ENCODE results near the gene SCYGR1. TPM values are rescaled to one million over a fixed set of nuclear protein-coding genes. Genes with fewer than 3 reads are reported as not detected.

The SCYGR1 gene
- polyA plus RNA-seq, 1 donor from 2014 or later = not detected

- Histone ChIP-seq H4K20me1 (ENCODE audit: insufficient read depth) (no peaks in the 10 kb centered on the region), H3F3A (ENCODE audit: insufficient read depth, low read length, poor library complexity, severe bottlenecking) (no peaks in the 10 kb centered on the region), H3K4me2 (ENCODE audit: low read length) (no peak overlapping the region), H3K27ac (ENCODE audit: low read length) (no peak overlapping the region), H3K27me3 (ENCODE audit: insufficient read depth, low read depth, low read length) (no peaks in the 10 kb centered on the region), H2AFZ (ENCODE audit: low read depth, low read length) (no peak overlapping the region), H3K9ac (ENCODE audit: low read length) (no peak overlapping the region), H3K9me2 (ENCODE audit: insufficient read depth, low read length) (no peaks in the 10 kb centered on the region), H3K36me3 (ENCODE audit: insufficient read depth, low read length) (no peaks in the 10 kb centered on the region), H3K9me3 (ENCODE audit: low read length) (no peaks in the 10 kb centered on the region), H3K4me3 (ENCODE audit: low read length) (no peak overlapping the region), H3K79me2 (replicated peaks; ENCODE audit: insufficient read depth, low read length) (no peaks in the 10 kb centered on the region)
- TF ChIP-seq MXI1 (conservative IDR thresholded peaks at IDR 0.05; ENCODE audit: poor library complexity, severe bottlenecking) (no peak), TAF1 (IDR thresholded peaks at IDR 0.05; ENCODE audit: low read depth) (no peak), SMC3 (conservative IDR thresholded peaks at IDR 0.05; ENCODE audit: poor library complexity) (no peak), POLR2AphosphoS5 (IDR thresholded peaks at IDR 0.05) (no peak)
Observed at GRCh38 chr2:227411320-227411989, 23.7 kb upstream of the SCYGR1 start.

GRCh38 chr2:227410191-227410590 lies 22.4 kb upstream of the SCYGR1 start:
- Histone ChIP-seq H3K4me2 (ENCODE audit: low read length) (no peak overlapping the region), H3K9me3 (ENCODE audit: low read length) (no peaks in the 10 kb centered on the region), H2AFZ (ENCODE audit: low read depth, low read length) (no peak overlapping the region), H3K79me2 (replicated peaks; ENCODE audit: insufficient read depth, low read length) (no peaks in the 10 kb centered on the region), H3F3A (ENCODE audit: insufficient read depth, low read length, poor library complexity, severe bottlenecking) (no peaks in the 10 kb centered on the region), H3K4me3 (ENCODE audit: low read length) (no peak overlapping the region), H3K9ac (ENCODE audit: low read length) (no peak overlapping the region), H3K36me3 (ENCODE audit: insufficient read depth, low read length) (no peaks in the 10 kb centered on the region), H3K27me3 (ENCODE audit: insufficient read depth, low read depth, low read length) (no peaks in the 10 kb centered on the region), H4K20me1 (ENCODE audit: insufficient read depth) (no peaks in the 10 kb centered on the region), H3K9me2 (ENCODE audit: insufficient read depth, low read length) (no peaks in the 10 kb centered on the region), H3K27ac (ENCODE audit: low read length) (no peak overlapping the region)
- no peak for TF ChIP-seq CTCF (IDR thresholded peaks at IDR 0.05; ENCODE audit: poor library complexity, severe bottlenecking)

GRCh38 chr2:227407591-227408151 lies 19.9 kb upstream of the SCYGR1 start:
- Histone ChIP-seq H4K20me1 (ENCODE audit: insufficient read depth) (no peaks in the 10 kb centered on the region), H3K27me3 (ENCODE audit: insufficient read depth, low read depth, low read length) (no peaks in the 10 kb centered on the region), H2AFZ (ENCODE audit: low read depth, low read length) (no peak overlapping the region), H3F3A (ENCODE audit: insufficient read depth, low read length, poor library complexity, severe bottlenecking) (no peaks in the 10 kb centered on the region), H3K4me2 (ENCODE audit: low read length) (no peak overlapping the region), H3K9me3 (ENCODE audit: low read length) (no peaks in the 10 kb centered on the region), H3K27ac (ENCODE audit: low read length) (no peak overlapping the region), H3K4me3 (ENCODE audit: low read length) (no peak overlapping the region), H3K9me2 (ENCODE audit: insufficient read depth, low read length) (no peaks in the 10 kb centered on the region), H3K36me3 (ENCODE audit: insufficient read depth, low read length) (no peaks in the 10 kb centered on the region), H3K79me2 (replicated peaks; ENCODE audit: insufficient read depth, low read length) (no peaks in the 10 kb centered on the region), H3K9ac (ENCODE audit: low read length) (no peak overlapping the region)
- TF ChIP-seq TAF1 (IDR thresholded peaks at IDR 0.05; ENCODE audit: low read depth) = no peak
- no peak for TF ChIP-seq RAD21 (conservative IDR thresholded peaks at IDR 0.05)
- no peak for TF ChIP-seq SMC3 (conservative IDR thresholded peaks at IDR 0.05; ENCODE audit: poor library complexity)
- no peak for TF ChIP-seq MXI1 (conservative IDR thresholded peaks at IDR 0.05; ENCODE audit: poor library complexity, severe bottlenecking)
- no peak for TF ChIP-seq CTCF (IDR thresholded peaks at IDR 0.05; ENCODE audit: poor library complexity, severe bottlenecking)
- TF ChIP-seq EP300 (conservative IDR thresholded peaks at IDR 0.05; ENCODE audit: poor library complexity, severe bottlenecking) = no peak
- TF ChIP-seq POLR2AphosphoS5 (IDR thresholded peaks at IDR 0.05) = no peak
- TF ChIP-seq REST (IDR thresholded peaks at IDR 0.05; ENCODE audit: borderline replicate concordance) = no peak
- TF ChIP-seq EZH2 (IDR thresholded peaks at IDR 0.05; ENCODE audit: borderline replicate concordance, insufficient read depth, low read length, poor library complexity, severe bottlenecking) = no peak
